Measurements from ENCODE around the gene CFAP77. TPM values are rescaled to one million over a fixed set of nuclear protein-coding genes. Genes with fewer than 3 reads are reported as not detected.

The CFAP77 gene
- total and polyA plus RNA-seq, 2 of the 8 experiments (the other 6 are each of a cell fraction or from before 2014, with no cell fraction given), result 0.63 to 0.97 TPM

GRCh38 chr9:132571806-132572600 lies 162.0 kb downstream of the CFAP77 start (continued):
- TF ChIP-seq CTCF (IDR thresholded peaks at IDR 0.05; ENCODE audit: control extremely low read depth in 1 of 3, insufficient read depth in 1 of 3, low read depth in 1 of 3, low read length in 3 of 3) (no peak), CBX8 (IDR thresholded peaks at IDR 0.05; ENCODE audit: borderline replicate concordance, low read depth, low read length) (no peak), ASH2L (IDR thresholded peaks at IDR 0.05; ENCODE audit: low read length) (no peak), KDM4A (IDR thresholded peaks at IDR 0.05; ENCODE audit: low read depth, low read length, severe bottlenecking) (no peak), CHD7 (IDR thresholded peaks at IDR 0.05; ENCODE audit: insufficient replicate concordance, low read length) (no peak)

Data from H1 (cell line).